Hepatocyte (in vitro differentiated cells): ENCODE results near the gene KRTAP9-6. TPM values are rescaled to one million over a fixed set of nuclear protein-coding genes. Genes with fewer than 3 reads are reported as not detected.

Source experiments
- DNase-seq: peaks from one replicate; pipeline ENCODE4 v3.0.0-alpha.2; 2016; ENCODE audit warnings: low spot score
- H2AFZ ChIP-seq: fragments of 200-600 bp; sonication (generic); 2 replicates; pipeline ENCODE4 v1.6.0; 2016; ENCODE audit warnings: antibody characterized with exemption, mild to moderate bottlenecking
- H3K27ac ChIP-seq: fragments of 200-600 bp; sonication (generic); 2 replicates; pipeline ENCODE4 v1.5.1; 2016; ENCODE audit warnings: mild to moderate bottlenecking
- H3K27me3 ChIP-seq: fragments of 200-600 bp; sonication (generic); 2 replicates; pipeline ENCODE4 v1.6.1; 2016
- H3K36me3 ChIP-seq: fragments of 200-600 bp; sonication (generic); replicated peaks from 2 replicates; pipeline ENCODE4 v1.5.1; 2016; ENCODE audit warnings: low read depth; ENCODE audit not compliant: insufficient read depth
- H3K4me1 ChIP-seq: fragments of 200-600 bp; sonication (generic); 2 replicates; pipeline ENCODE4 v1.5.1; 2016; ENCODE audit warnings: mild to moderate bottlenecking, moderate library complexity; ENCODE audit not compliant: insufficient read depth
- H3K4me2 ChIP-seq: fragments of 200-600 bp; sonication (generic); 2 replicates; pipeline ENCODE4 v1.6.0; 2016
- H3K4me3 ChIP-seq: fragments of 200-600 bp; sonication (generic); 2 replicates; pipeline ENCODE4 v1.5.1; 2016; ENCODE audit warnings: mild to moderate bottlenecking
- H3K79me2 ChIP-seq: fragments of 200-600 bp; sonication (generic); 2 replicates; pipeline ENCODE4 v1.6.0; 2017; ENCODE audit warnings: mild to moderate bottlenecking
- H3K9me2 ChIP-seq: fragments of 200-600 bp; sonication (generic); replicated peaks from 2 replicates; pipeline ENCODE4 v1.6.0; 2017; ENCODE audit warnings: mild to moderate bottlenecking; ENCODE audit not compliant: insufficient read depth
- H3K9me3 ChIP-seq: fragments of 200-600 bp; sonication (generic); 2 replicates; pipeline ENCODE4 v1.5.1; 2016; ENCODE audit warnings: low read depth, mild to moderate bottlenecking
- H4K20me1 ChIP-seq: fragments of 200-600 bp; sonication (generic); 2 replicates; pipeline ENCODE4 v1.6.0; 2016; ENCODE audit warnings: mild to moderate bottlenecking; ENCODE audit not compliant: insufficient read depth, poor library complexity, severe bottlenecking
- CTCF ChIP-seq: fragments of 200-600 bp; sonication (generic); IDR thresholded peaks from 2 replicates; pipeline ENCODE4 v1.5.1; 2016; ENCODE audit warnings: antibody characterized with exemption, mild to moderate bottlenecking; ENCODE audit not compliant: poor library complexity
- EZH2 ChIP-seq: fragments of 200-600 bp; sonication (generic); IDR thresholded peaks from 2 replicates; pipeline ENCODE4 v1.6.1; 2016; ENCODE audit warnings: antibody characterized with exemption, mild to moderate bottlenecking, borderline replicate concordance
- EZH2phosphoT487 ChIP-seq: fragments of 200-600 bp; sonication (generic); IDR thresholded peaks from one replicate; pipeline ENCODE4 v1.6.1; 2018; ENCODE audit warnings: antibody characterized with exemption, mild to moderate bottlenecking, low read depth, moderate library complexity; ENCODE audit not compliant: unreplicated experiment, severe bottlenecking
- WGBS: methylation state at CpG from one replicate; pipeline ENCODE4 v1.1.6; 2016; ENCODE audit warnings: low lambda C conversion rate; ENCODE audit errors: missing lambda C conversion rate; 5-methylcytosine and 5-hydroxymethylcytosine counted together
- polyA plus RNA-seq: library from polyadenylated mRNA; unstranded; fragments of >200 nt; fragmentation: Nextera tagmentation; extraction: Ambion mirVana; gene quantifications from 2 replicates; pipeline ENCODE4 v1.2.1, GENCODE V29; 2016
- total RNA-seq: library from RNA; depleted of rRNA; stranded (reverse); fragments of >200 nt; gene quantifications from 2 replicates; pipeline ENCODE4 v1.2.3, GENCODE V29; 2014

KRTAP9-6 gene
- total and polyA plus RNA-seq, 2 experiments from 2014 or later: not detected

GRCh38 chr17:41308251-41308917 lies 43.2 kb downstream of the KRTAP9-6 start:
- no peaks in the 10 kb centered on the region for H3K9me3 ChIP-seq
- no peaks in the 10 kb centered on the region for H3K27me3 ChIP-seq
- H3K79me2 ChIP-seq: no peaks in the 10 kb centered on the region
- no peak overlapping the region for H2AFZ ChIP-seq
- no peak overlapping the region for H3K27ac ChIP-seq
- no peaks in the 10 kb centered on the region for H3K9me2 ChIP-seq
- no peaks in the 10 kb centered on the region for H4K20me1 ChIP-seq
- no peaks in the 10 kb centered on the region for H3K4me1 ChIP-seq
- no peak for TF ChIP-seq EZH2phosphoT487
- TF ChIP-seq CTCF: no peak
- TF ChIP-seq EZH2: no peak
- H3K4me2 ChIP-seq: no peak overlapping the region
- H3K4me3 ChIP-seq: no peak overlapping the region
- no peaks in the 10 kb centered on the region for H3K36me3 ChIP-seq
- no peak for DNase-seq
- WGBS: 90% methylated on average over 10 of the region's 10 CpGs

GRCh38 chr17:41308918-41309359 lies 43.8 kb downstream of the KRTAP9-6 start, which contains the start of gene KRTAP16-1:
TSS of gene KRTAP16-1 (minus strand) at chr17:41309309. CDS start at chr17:41309253, 56 bp downstream.
- no peak within 1 kb of the TSS for H3K4me2 ChIP-seq
- no peaks in the 10 kb centered on the region for H3K4me1 ChIP-seq
- H3K79me2 ChIP-seq: no peaks in the 10 kb centered on the region
- H3K27me3 ChIP-seq: no peaks in the 10 kb centered on the region
- WGBS: 85% methylated on average over 7 of the region's 7 CpGs
- H2AFZ ChIP-seq: no peak within 1 kb of the TSS
- no peaks in the 10 kb centered on the region for H3K36me3 ChIP-seq
- no peaks in the 10 kb centered on the region for H3K9me2 ChIP-seq
- no peak within 1 kb of the TSS for H3K27ac ChIP-seq
- no peak within 1 kb of the TSS for H3K4me3 ChIP-seq
- no peaks in the 10 kb centered on the region for H3K9me3 ChIP-seq
- TF ChIP-seq CTCF (no peak), EZH2phosphoT487 (no peak), EZH2 (no peak)
- H4K20me1 ChIP-seq: no peaks in the 10 kb centered on the region
- no peak for DNase-seq

DNA sequence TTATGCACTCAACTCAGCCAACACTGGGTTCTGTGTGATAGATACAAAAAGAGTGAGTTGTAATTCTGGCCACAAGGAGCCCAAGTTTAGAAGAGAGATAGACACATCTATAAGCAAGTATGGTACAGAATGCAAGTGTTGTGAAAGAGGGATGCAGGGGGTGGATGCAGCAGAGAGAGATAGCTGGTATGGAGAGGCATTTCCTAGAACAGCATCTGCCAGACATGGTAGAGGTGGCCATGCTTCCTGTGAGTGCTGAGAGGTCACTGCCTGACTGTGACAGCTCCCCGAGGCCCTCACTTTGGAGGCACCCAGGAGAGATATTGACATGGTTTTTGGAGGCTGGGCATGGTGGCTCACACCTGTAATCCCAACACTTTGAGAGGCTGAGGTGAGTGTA lies 45.9 kb downstream of the KRTAP9-6 start:
- H3K36me3 ChIP-seq: no peaks in the 10 kb centered on the region
- 69% methylated on average over 1 of the region's 1 CpG for WGBS
- TF ChIP-seq EZH2phosphoT487 (no peak), CTCF (no peak), EZH2 (no peak)
- DNase-seq: no peak
- H3K27me3 ChIP-seq: peaks cover 6% of the 10 kb centered on the region
- no peak overlapping the region for H2AFZ ChIP-seq
- H3K4me3 ChIP-seq: no peak overlapping the region
- no peak overlapping the region for H3K27ac ChIP-seq
- H3K9me2 ChIP-seq: no peaks in the 10 kb centered on the region
- H3K79me2 ChIP-seq: no peaks in the 10 kb centered on the region
- H4K20me1 ChIP-seq: no peaks in the 10 kb centered on the region
- H3K4me2 ChIP-seq: no peak overlapping the region
- H3K4me1 ChIP-seq: no peaks in the 10 kb centered on the region
- no peaks in the 10 kb centered on the region for H3K9me3 ChIP-seq
